Measurements from ENCODE around the gene ETS1. TPM values are rescaled to one million over a fixed set of nuclear protein-coding genes. Genes with fewer than 3 reads are reported as not detected.
A peak's percentile ranks its signal among the peaks of the same experiment; 100 is the strongest.

Gene ETS1
- total RNA-seq, 1 donor from 2014 or later, result 517 TPM

DNA sequence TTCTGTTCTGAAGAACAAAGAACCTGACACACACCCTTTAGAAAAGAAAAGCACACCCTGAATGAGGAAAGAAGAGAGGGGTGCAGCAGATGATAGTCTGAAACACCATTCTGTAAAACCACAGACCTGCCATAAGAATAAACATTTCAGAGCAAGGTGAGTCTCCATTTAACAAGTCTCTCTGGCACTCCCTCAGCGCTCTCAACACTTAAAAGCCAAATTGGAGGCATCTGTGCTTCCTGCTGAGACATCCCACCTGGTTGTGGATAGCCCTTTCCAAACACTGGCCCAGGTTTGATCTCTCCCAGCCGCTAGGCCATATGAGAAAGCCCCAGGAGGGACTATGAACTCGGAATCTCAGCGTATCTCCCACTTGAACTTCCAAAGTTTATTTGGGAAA is 36.3 kb downstream of the ETS1 start:
- H3K27ac Mint-ChIP-seq, result peak overlapping the region; percentile 73
- DNase-seq (ENCODE audit: low spot score), result no peak
- no peaks in the 10 kb centered on the region for H3K9me3 Mint-ChIP-seq
- H3K4me1 Mint-ChIP-seq (ENCODE audit: low read depth), result peaks cover 42% of the 10 kb centered on the region
- H3K27me3 Mint-ChIP-seq (ENCODE audit: low read depth), result no peaks in the 10 kb centered on the region
- no peak overlapping the region for H3K4me3 Mint-ChIP-seq (ENCODE audit: low read depth)
- intact Hi-C loops (cut with micrococcal nuclease), result loop anchor here (1.0 to 2.0 kb wide), 5 partner anchors 26 to 78 kb away; no protein-coding TSS in a partner anchor
- no peaks in the 10 kb centered on the region for H3K36me3 Mint-ChIP-seq (ENCODE audit: low read depth)

DNA sequence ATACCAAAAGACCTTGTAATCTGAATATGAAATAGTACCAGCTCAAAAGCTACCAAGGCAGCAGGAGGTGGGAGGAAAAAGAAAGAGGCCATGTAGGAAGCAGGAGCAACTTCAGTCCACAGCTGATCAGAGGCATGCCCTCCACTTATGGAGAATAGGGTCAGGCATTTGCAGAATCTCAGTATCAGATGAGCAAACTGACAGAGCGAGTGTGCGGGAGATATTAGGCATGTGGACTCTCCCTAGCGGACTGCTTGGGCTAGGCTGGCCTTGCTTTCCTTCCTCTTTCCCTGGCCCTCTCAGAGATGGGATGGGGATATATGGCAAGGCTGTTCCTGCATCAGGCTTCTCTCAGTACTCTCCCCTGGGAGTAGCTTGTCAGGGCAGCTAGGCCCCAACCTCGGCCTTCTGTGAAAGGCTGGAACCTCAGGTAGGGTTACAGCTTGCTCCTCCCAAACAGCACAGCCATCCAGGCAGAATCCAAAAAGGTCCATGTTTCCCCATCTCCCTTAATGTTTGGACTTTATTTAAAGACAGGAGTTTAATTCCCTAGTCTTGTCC is 37.0 kb downstream of the ETS1 start:
- Mint-ChIP-seq H3K4me3 (ENCODE audit: low read depth) (no peak overlapping the region), H3K27ac (no peak overlapping the region), H3K36me3 (ENCODE audit: low read depth) (no peaks in the 10 kb centered on the region), H3K4me1 (ENCODE audit: low read depth) (peaks cover 42% of the 10 kb centered on the region), H3K9me3 (no peaks in the 10 kb centered on the region), H3K27me3 (ENCODE audit: low read depth) (no peaks in the 10 kb centered on the region)
- intact Hi-C loops (cut with micrococcal nuclease), result loop anchor here (2.0 kb wide), 1 partner anchor 78 kb away; no protein-coding TSS in a partner anchor
- DNase-seq (ENCODE audit: low spot score), result no peak

DNA sequence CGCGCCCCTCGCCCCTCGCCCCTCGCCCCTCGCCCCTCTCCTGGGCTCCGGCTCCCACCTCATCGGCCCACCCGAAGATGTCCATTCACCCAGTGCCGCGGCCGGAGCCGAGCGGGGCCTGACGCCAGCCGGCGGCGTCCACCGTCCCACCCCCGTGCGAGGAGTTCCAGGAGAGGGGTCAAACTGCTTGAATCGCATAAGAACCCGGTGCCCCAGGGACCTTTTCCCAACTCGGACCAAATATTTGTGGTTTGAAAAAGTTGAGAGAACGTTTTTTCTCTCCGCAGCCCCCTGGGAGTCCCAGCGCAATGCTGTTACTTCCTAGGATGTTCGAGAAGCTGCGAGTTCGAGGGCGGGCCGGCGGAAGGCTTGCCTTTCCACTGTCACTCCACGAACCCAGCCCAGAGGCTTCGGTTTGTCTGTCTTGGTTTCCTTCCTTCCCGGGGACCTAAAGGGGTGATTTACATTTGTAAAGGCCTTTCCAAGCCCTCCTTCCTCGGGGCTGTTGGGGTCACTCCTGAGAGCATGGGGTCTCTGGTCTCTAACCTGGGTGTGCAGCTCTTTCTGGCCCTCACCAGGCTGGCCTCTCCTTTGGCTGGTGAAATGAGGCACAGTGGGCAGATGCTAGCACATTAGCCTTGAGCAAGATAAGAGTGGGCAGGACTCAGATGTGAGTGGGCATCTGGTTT is 38.0 kb downstream of the ETS1 start:
- Mint-ChIP-seq H3K27me3 (ENCODE audit: low read depth) (no peaks in the 10 kb centered on the region), H3K4me1 (ENCODE audit: low read depth) (peaks cover 45% of the 10 kb centered on the region), H3K4me3 (ENCODE audit: low read depth) (peak overlapping the region; percentile 53), H3K27ac (no peak overlapping the region), H3K36me3 (ENCODE audit: low read depth) (no peaks in the 10 kb centered on the region), H3K9me3 (no peaks in the 10 kb centered on the region)
- no peak for DNase-seq (ENCODE audit: low spot score)
- intact Hi-C loops (cut with micrococcal nuclease), result no loop called here

DNA sequence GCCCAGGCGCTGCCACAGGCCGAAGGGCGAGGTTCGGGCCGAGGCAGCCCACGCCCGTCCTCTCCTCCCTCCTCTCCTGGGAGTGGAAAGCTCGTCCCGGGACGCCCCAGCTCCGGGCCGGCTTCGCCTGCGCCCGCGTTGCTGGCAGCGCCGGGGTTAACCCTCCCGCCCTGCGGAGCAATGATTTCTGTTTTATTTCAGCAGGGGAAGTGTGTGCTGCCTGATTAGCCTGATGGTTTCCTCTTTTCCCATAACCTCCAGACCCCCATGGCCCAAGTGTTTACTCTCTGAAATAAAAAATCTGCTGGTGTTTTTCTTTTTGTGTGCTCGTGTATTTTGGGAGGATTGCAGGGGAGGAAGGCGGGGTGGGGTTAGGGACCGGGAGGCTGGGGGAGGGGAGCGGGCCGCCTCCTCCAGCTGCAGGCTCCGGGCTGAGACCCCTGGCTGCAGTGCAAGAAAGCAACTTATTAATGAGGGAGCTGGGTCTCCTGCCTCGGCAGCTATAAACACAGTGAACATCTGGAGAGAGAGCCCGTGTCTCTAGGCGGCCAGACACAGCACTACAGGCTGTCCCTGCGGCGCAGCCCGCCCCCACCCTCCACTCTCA is 38.6 kb downstream of the ETS1 start:
- intact Hi-C loops (cut with micrococcal nuclease), result no loop called here

DNA sequence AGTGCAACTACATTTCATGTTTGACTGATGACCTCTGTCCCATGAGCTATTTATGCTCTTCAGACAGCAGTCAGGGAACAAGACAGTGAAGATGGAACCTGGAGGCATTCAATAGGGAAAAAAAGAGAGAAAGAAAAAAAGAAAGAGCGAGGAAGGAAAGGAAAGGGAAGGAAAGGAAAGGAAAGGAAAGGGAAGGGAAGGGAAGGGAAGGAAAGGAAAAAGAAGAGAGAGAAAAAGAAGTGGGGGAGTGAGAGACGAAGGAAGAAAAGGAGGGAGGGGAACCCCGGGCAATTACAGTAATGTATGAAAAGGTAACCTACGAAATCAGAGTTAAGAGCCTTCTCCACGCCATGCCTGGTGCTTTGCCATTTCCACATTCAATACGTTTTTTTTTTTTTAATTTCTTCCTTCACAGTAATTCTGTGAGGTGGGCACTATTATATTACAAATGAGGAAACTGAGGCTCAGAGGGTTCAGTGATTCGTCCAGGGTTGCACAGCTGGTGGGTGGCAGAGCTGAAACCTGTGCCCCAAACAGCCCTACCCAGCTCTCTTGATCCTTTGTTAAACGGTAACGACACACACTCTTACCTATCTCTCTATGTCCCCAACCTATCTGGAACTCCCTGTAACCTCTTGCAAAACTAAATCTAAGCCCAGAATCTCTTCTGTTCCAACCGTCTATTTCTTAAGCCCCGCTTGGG is 39.3 kb downstream of the ETS1 start:
- no peaks in the 10 kb centered on the region for H3K27me3 Mint-ChIP-seq (ENCODE audit: low read depth)
- intact Hi-C loops (cut with micrococcal nuclease), result no loop called here
- H3K36me3 Mint-ChIP-seq (ENCODE audit: low read depth), result no peaks in the 10 kb centered on the region
- peak overlapping the region; percentile 34 for H3K27ac Mint-ChIP-seq
- peak overlapping the region; percentile 74 for H3K4me3 Mint-ChIP-seq (ENCODE audit: low read depth)
- peaks cover 41% of the 10 kb centered on the region for H3K4me1 Mint-ChIP-seq (ENCODE audit: low read depth)
- H3K9me3 Mint-ChIP-seq, result no peaks in the 10 kb centered on the region
- DNase-seq (ENCODE audit: low spot score), result no peak

More for the DNA sequence above, 38.6 kb downstream of the ETS1 start:
- H3K27me3 Mint-ChIP-seq (ENCODE audit: low read depth), result no peaks in the 10 kb centered on the region
- H3K36me3 Mint-ChIP-seq (ENCODE audit: low read depth), result no peaks in the 10 kb centered on the region
- H3K4me1 Mint-ChIP-seq (ENCODE audit: low read depth), result peaks cover 47% of the 10 kb centered on the region
- H3K27ac Mint-ChIP-seq, result peak overlapping the region; percentile 34
- no peaks in the 10 kb centered on the region for H3K9me3 Mint-ChIP-seq
- peak overlapping the region; percentile 53 for H3K4me3 Mint-ChIP-seq (ENCODE audit: low read depth)
- no peak for DNase-seq (ENCODE audit: low spot score)

DNA sequence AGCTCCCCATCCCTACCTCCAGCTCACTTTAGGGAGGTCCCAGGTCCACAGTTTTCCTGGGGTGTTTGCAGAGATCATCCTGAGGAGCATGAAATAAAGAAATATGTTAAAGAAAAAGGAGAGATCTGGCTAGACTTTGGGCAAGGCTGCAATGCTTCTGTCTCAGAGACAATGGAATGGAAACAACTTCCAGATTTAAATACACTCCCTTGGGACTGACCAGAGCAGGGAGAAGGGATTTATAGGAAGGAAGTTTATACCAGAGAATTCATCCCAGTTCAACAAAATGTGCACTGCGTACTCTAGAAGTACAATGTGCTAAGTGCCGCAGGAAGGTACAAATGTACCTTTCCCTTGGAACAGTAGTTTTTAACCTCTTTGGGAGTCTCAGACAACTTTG is 40.4 kb downstream of the ETS1 start:
- DNase-seq (ENCODE audit: low spot score), result no peak
- intact Hi-C loops (cut with micrococcal nuclease), result no loop called here
- no peaks in the 10 kb centered on the region for H3K27me3 Mint-ChIP-seq (ENCODE audit: low read depth)
- peaks cover 34% of the 10 kb centered on the region for H3K4me1 Mint-ChIP-seq (ENCODE audit: low read depth)
- H3K4me3 Mint-ChIP-seq (ENCODE audit: low read depth), result no peak overlapping the region
- H3K27ac Mint-ChIP-seq, result no peak overlapping the region
- H3K36me3 Mint-ChIP-seq (ENCODE audit: low read depth), result no peaks in the 10 kb centered on the region
- no peaks in the 10 kb centered on the region for H3K9me3 Mint-ChIP-seq

DNA sequence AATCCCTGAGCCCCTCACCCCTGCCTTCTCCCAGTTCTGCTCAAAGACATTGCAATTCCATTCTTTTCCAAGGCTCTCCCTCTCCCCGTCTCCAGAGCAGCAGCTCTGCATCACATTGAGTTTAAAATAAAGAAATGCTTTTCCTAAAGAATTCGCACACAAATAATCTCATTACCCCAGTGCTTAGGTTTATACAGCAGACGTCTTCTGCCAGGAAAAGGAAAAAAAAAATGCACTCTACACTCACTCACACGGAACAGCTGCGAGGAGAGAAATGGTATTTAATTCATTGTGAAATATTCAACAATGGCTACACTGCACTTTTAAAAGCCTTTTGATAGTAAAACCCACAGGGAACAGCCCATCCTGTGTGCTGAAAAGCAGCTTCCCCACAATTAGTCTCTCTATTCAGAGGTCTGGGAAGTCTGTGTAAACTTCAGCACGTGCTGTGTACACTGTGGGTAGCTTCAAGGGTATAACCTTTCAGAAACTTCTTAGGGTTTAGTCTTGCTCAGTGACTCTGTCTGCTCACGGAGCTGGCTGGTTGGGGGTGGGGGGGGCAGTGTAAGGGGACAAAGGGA is 42.8 kb downstream of the ETS1 start:
- intact Hi-C loops (cut with micrococcal nuclease), result no loop called here
- H3K4me3 Mint-ChIP-seq (ENCODE audit: low read depth), result no peak overlapping the region
- no peaks in the 10 kb centered on the region for H3K36me3 Mint-ChIP-seq (ENCODE audit: low read depth)
- H3K9me3 Mint-ChIP-seq, result no peaks in the 10 kb centered on the region
- H3K27ac Mint-ChIP-seq, result no peak overlapping the region
- no peak for DNase-seq (ENCODE audit: low spot score)
- peaks cover 11% of the 10 kb centered on the region for H3K27me3 Mint-ChIP-seq (ENCODE audit: low read depth)
- peaks cover 17% of the 10 kb centered on the region for H3K4me1 Mint-ChIP-seq (ENCODE audit: low read depth)

DNA sequence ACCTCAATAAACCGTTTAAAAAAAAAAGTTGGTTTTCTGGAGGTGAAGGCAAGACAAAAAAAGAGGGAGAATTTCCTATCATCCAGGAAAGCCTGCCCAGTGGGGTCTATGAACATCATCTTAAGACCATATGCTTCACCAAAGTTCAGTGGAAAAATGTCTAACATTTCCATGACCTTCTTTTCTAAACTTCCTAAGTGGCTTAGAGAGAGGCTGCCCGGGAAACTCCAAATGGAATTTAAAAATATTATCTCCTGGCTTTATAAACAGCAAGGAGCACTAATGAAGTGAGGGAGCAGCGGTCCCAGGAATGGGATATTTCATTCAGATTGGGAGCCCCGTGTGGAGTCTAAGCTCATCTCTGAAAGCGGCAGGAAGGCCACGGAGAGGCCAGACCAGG is 46.9 kb downstream of the ETS1 start:
- Mint-ChIP-seq H3K36me3 (ENCODE audit: low read depth) (no peaks in the 10 kb centered on the region), H3K27ac (no peak overlapping the region), H3K9me3 (no peaks in the 10 kb centered on the region), H3K4me3 (ENCODE audit: low read depth) (no peak overlapping the region), H3K27me3 (ENCODE audit: low read depth) (peaks cover 11% of the 10 kb centered on the region), H3K4me1 (ENCODE audit: low read depth) (peaks cover 8% of the 10 kb centered on the region)
- intact Hi-C loops (cut with micrococcal nuclease), result no loop called here
- no peak for DNase-seq (ENCODE audit: low spot score)

DNA sequence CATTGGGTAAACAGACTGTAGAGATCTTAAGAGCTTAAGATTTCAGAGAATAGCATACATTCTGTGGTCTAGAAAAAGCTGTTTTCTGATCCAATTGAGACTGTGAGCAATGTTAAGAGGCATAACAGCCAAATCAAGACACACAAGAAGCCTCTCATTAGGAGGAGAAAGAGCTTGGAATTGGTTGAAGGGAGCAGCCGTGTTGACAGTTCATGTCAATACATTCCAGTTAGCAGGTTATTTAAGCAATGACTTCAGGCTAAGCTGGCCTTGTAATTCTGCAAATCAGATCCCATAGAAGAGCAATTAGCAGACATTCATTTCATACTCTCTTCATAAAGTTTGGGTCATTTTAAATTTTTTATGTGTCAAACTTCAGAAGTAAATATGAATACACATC is 50.9 kb downstream of the ETS1 start:
- Mint-ChIP-seq H3K9me3 (peaks cover 3% of the 10 kb centered on the region), H3K27ac (no peak overlapping the region), H3K27me3 (ENCODE audit: low read depth) (peaks cover 9% of the 10 kb centered on the region), H3K4me1 (ENCODE audit: low read depth) (peaks cover 11% of the 10 kb centered on the region), H3K36me3 (ENCODE audit: low read depth) (no peaks in the 10 kb centered on the region), H3K4me3 (ENCODE audit: low read depth) (no peak overlapping the region)
- no peak for DNase-seq (ENCODE audit: low spot score)
- intact Hi-C loops (cut with micrococcal nuclease), result no loop called here

DNA sequence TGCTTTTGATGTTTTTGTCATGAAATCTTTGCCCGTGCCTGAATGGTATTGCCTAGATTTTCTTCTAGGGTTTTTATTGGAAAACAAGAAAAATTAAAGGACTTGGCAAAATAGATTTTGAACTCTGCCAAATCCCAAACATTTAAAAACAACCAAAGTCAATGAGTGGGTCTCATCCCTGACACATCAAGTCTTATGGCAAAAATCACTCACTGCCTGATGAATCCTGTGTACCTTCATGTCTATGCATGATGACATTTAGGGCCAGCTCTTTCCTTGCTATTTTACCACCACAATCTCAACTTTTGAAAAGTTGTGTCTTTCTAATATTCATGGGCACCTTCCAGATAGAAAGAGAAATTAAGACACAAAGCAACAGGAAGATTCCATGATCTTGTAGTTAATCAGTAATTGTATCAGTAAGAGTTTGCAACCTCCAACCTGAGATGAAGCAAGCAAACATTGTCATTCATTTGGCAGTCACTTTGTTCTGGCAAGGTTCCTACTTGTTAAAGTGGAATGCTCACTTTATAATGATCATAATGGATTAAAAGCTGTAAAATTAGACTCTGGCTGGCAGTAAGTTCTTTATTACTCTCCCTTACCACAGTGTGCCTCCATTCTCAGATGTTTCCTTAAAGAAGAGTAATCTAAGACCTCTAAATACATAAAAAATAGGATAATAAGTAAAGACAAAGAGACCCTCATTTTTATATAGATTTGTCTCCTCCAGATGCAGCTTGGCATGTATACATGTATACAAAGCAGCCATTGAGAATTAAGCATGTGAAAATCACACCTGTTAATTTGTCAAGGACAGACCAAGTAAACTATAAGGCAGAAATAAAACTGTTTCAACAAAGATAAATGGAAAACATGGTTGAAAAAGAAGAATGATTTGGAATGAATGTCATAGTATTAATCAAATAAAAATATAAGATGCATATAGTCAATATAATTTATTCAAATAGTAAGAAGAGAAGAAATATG is 51.6 kb downstream of the ETS1 start:
- peaks cover 5% of the 10 kb centered on the region for H3K27me3 Mint-ChIP-seq (ENCODE audit: low read depth)
- H3K9me3 Mint-ChIP-seq, result peaks cover 3% of the 10 kb centered on the region
- no peak for DNase-seq (ENCODE audit: low spot score)
- H3K36me3 Mint-ChIP-seq (ENCODE audit: low read depth), result no peaks in the 10 kb centered on the region
- no peak overlapping the region for H3K27ac Mint-ChIP-seq
- H3K4me3 Mint-ChIP-seq (ENCODE audit: low read depth), result no peak overlapping the region
- intact Hi-C loops (cut with micrococcal nuclease), result no loop called here
- peaks cover 11% of the 10 kb centered on the region for H3K4me1 Mint-ChIP-seq (ENCODE audit: low read depth)

DNA sequence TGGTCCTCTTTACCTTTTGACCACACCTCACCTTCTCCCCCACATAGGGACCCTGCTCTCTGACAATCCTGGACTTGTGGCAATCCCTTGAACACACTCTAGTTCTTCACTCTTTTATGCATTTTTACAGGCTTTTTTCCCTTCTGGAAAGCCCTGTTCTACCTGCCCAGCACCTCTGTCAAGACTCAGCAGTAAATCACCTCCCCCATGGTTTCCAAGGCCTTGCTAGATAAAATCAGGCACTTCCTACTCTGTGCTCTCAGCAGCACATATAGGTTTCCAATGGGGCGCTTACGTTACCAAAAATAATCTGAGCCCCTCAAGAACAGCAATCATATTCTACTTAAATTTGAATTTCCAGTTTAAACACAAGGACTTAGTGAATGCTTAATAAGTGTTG is 53.9 kb downstream of the ETS1 start:
- Mint-ChIP-seq H3K36me3 (ENCODE audit: low read depth) (no peaks in the 10 kb centered on the region), H3K9me3 (peaks cover 3% of the 10 kb centered on the region), H3K27ac (no peak overlapping the region), H3K27me3 (ENCODE audit: low read depth) (no peaks in the 10 kb centered on the region), H3K4me1 (ENCODE audit: low read depth) (peaks cover 19% of the 10 kb centered on the region), H3K4me3 (ENCODE audit: low read depth) (no peak overlapping the region)
- intact Hi-C loops (cut with micrococcal nuclease), result no loop called here
- DNase-seq (ENCODE audit: low spot score), result no peak

DNA sequence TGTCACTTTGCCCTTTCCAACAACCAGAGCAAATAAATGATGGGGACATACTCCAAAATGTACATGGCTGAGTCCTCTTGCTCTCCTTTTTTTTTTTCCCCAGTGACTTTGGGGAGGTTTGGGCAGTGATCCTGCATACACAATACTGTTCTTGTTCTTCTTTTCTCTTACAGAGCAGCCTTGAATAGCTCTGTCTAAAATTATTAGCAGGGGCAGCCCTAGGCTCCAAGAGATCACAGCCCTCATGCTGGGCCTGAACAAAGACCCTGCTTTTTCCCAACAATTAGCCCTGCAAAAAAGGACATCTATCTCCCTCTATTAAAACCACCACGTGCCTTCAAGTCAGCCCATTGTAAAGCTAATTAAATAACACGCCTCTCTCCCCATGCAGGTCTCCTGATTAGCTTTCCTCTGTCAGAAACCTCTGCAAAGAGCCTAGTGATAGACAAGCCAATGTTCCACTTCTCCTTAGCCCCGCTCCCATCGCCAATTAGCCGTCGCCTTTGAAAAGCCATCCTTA is 54.7 kb downstream of the ETS1 start:
- peaks cover 3% of the 10 kb centered on the region for H3K9me3 Mint-ChIP-seq
- H3K27ac Mint-ChIP-seq, result no peak overlapping the region
- no peak overlapping the region for H3K4me3 Mint-ChIP-seq (ENCODE audit: low read depth)
- no peak for DNase-seq (ENCODE audit: low spot score)
- H3K4me1 Mint-ChIP-seq (ENCODE audit: low read depth), result peaks cover 28% of the 10 kb centered on the region
- no peaks in the 10 kb centered on the region for H3K27me3 Mint-ChIP-seq (ENCODE audit: low read depth)
- no peaks in the 10 kb centered on the region for H3K36me3 Mint-ChIP-seq (ENCODE audit: low read depth)
- intact Hi-C loops (cut with micrococcal nuclease), result no loop called here

All from activated T-helper 2 cell treated with anti-CD3 and anti-CD28 coated beads, Interferon-gamma antibody, Interleukin-2, Interleukin-4, amounts not matched to agents 10 μg/mL and 5 μg/mL and 100 μg/mL, durations not matched to agents 14 hours and 24 hours and 36 hours (primary cell).